Stomach (tissue), 9 donors: ENCODE data around the gene DCLK1. TPM values are rescaled to one million over a fixed set of nuclear protein-coding genes. Genes with fewer than 3 reads are reported as not detected.
A peak's percentile ranks its signal among the peaks of the same experiment; 100 is the strongest.

Experiments used
- DNase-seq, 2 donors: peaks; one replicate each; pipeline versions ENCODE4 v3.0.0 to v3.0.0-alpha.2; 2013 to 2019
- H3K27ac ChIP-seq, 5 donors: fragments of 200-600 bp in 4 of 5; sonication (generic) in 4 of 5; one replicate each; pipeline ENCODE4 v1.5.1; 2013 to 2019; ENCODE audit warnings: mild to moderate bottlenecking in 1 of 5, moderate library complexity in 1 of 5
- H3K27me3 ChIP-seq, 3 donors: fragments of 200-600 bp; sonication (generic); one replicate each; pipeline ENCODE4 v1.5.1; 2017 to 2019; ENCODE audit warnings: mixed run types in 1 of 3
- H3K36me3 ChIP-seq, 4 donors: fragments of 200-600 bp; sonication (generic); 1 replicate in 3 of 4; 2 replicates in 1 of 4; pipeline ENCODE4 v1.5.1; 2016 to 2019
- H3K4me1 ChIP-seq, 4 donors: fragments of 200-600 bp; sonication (generic); one replicate each; pipeline ENCODE4 v1.5.1; 2016 to 2019
- H3K4me3 ChIP-seq, 4 donors: fragments of 200-600 bp; sonication (generic) in 3 of 4; one replicate each; pipeline ENCODE4 v1.5.1; 2016 to 2019; ENCODE audit warnings: mild to moderate bottlenecking in 1 of 4
- H3K9me3 ChIP-seq, 4 donors: fragments of 200-600 bp; sonication (generic); one replicate each; pipeline ENCODE4 v1.5.1; 2016 to 2019
- CTCF ChIP-seq, 7 experiments: fragments of 450-650 bp in 4 of 7; fragments of 200-600 bp in 3 of 7; sonication (generic) in 3 of 7; IDR thresholded peaks; one replicate each; pipeline ENCODE4 v1.5.1; 2016 to 2019; ENCODE audit warnings: antibody characterized with exemption in 7 of 7, control low read depth in 2 of 7, mild to moderate bottlenecking in 1 of 7
- EP300 ChIP-seq: sonication (generic); formaldehyde crosslinking; IDR thresholded peaks from one replicate; pipeline ENCODE4 v1.6.1; 2017; ENCODE audit warnings: antibody characterized with exemption
- POLR2A ChIP-seq, 4 donors: fragments of 450-650 bp; IDR thresholded peaks; one replicate each; pipeline ENCODE4 v1.6.1; 2016; ENCODE audit warnings: antibody characterized with exemption in 4 of 4, control low read depth in 2 of 4, mild to moderate bottlenecking in 1 of 4, moderate library complexity in 1 of 4
- POLR2AphosphoS5 ChIP-seq, 3 donors: sonication (generic); formaldehyde crosslinking; IDR thresholded peaks; one replicate each; pipeline ENCODE4 v1.6.1; 2016; ENCODE audit warnings: antibody characterized with exemption in 3 of 3
- WGBS, 5 donors: extraction: QIAGEN DNeasy Blood & Tissue Kit in 3 of 5; methylation state at CpG; one replicate each; pipeline versions ENCODE4 v1.1.5 to v1.1.7; 2013 to 2018; 5-methylcytosine and 5-hydroxymethylcytosine counted together
- intact Hi-C: fragments of 100-400 bp; cut with DNase I; formaldehyde crosslinking; loops from one replicate; pipeline ENCODE4 v1.15.1; 2023; ENCODE audit warnings: low total_unique reads
- polyA plus RNA-seq, 3 donors: library from polyadenylated mRNA; stranded (reverse); fragments of 200-250 nt; gene quantifications; one replicate each; pipeline ENCODE4 v1.2.3, GENCODE V29; 2013
- total RNA-seq, 5 donors: library from RNA; depleted of rRNA; stranded (reverse); fragments of >200 nt; gene quantifications; one replicate each; pipeline versions ENCODE4 v1.1.0 to v1.2.3, GENCODE V29; 2014 to 2016
- donor health status: healthy with polysubstance abuse.
- donor health status: Bipolar disorder and iron deficiency.
- donor health status: healthy.

Gene DCLK1
- total and polyA plus RNA-seq, 8 donors, result 0.68 to 36.7 (median 4.1) TPM

- Histone ChIP-seq H3K4me1 (peaks cover 0 to 8% (median 3%) of the 10 kb centered on the region in 4 donors), H3K9me3 (no peaks in the 10 kb centered on the region), H3K4me3 (no peak overlapping the region), H3K27ac (peak overlapping the region in 1 of 5 donors; percentile 32), H3K36me3 (no peaks in the 10 kb centered on the region), H3K27me3 (no peaks in the 10 kb centered on the region)
- DNase-seq, result peak in 1 of 2 donors; percentile 68
- TF ChIP-seq POLR2AphosphoS5 (IDR thresholded peaks at IDR 0.05), result no peak
- TF ChIP-seq CTCF (IDR thresholded peaks at IDR 0.05), result peak in 4 of 7 experiments; percentile 26 to 71 (median 50)
- WGBS, 5 donors, result 41 to 62% (median 58%) methylated on average over 3 of the region's 3 CpGs
- intact Hi-C loops, result no loop called here
Observed at GRCh38 chr13:35818633-35819067, 312.5 kb downstream of the DCLK1 start.

GRCh38 chr13:35817642-35818607 is 313.3 kb downstream of the DCLK1 start:
- Histone ChIP-seq H3K4me1 (peaks cover 0 to 8% (median 3%) of the 10 kb centered on the region in 4 donors), H3K9me3 (no peaks in the 10 kb centered on the region), H3K36me3 (no peaks in the 10 kb centered on the region), H3K4me3 (no peak overlapping the region), H3K27ac (peak overlapping the region in 3 of 5 donors; percentile 19 to 44 (median 19)), H3K27me3 (no peaks in the 10 kb centered on the region)
- TF ChIP-seq EP300, result no peak
- intact Hi-C loops, result no loop called here
- peak in 1 of 2 donors; percentile 30 for DNase-seq
- WGBS, 5 donors, result 43 to 55% (median 47%) methylated on average over 5 of the region's 5 CpGs

GRCh38 chr13:35814605-35815011 is 316.6 kb downstream of the DCLK1 start:
- WGBS, 5 donors, result 77 to 86% (median 80%) methylated on average over 1 of the region's 1 CpG
- Histone ChIP-seq H3K4me3 (no peak overlapping the region), H3K27ac (no peak overlapping the region), H3K36me3 (no peaks in the 10 kb centered on the region), H3K9me3 (no peaks in the 10 kb centered on the region), H3K27me3 (no peaks in the 10 kb centered on the region), H3K4me1 (peaks cover 0 to 8% (median 3%) of the 10 kb centered on the region in 4 donors)
- intact Hi-C loops, result no loop called here
- TF ChIP-seq EP300 (no peak), POLR2A (IDR thresholded peaks at IDR 0.05) (no peak), POLR2AphosphoS5 (IDR thresholded peaks at IDR 0.05) (no peak), CTCF (IDR thresholded peaks at IDR 0.05) (no peak)
- DNase-seq, result no peak

GRCh38 chr13:35812736-35813135 is 318.4 kb downstream of the DCLK1 start:
- Histone ChIP-seq H3K4me3 (no peak overlapping the region), H3K9me3 (no peaks in the 10 kb centered on the region), H3K27me3 (no peaks in the 10 kb centered on the region), H3K36me3 (no peaks in the 10 kb centered on the region), H3K27ac (peak overlapping the region in 1 of 5 donors; percentile 11), H3K4me1 (peaks cover 0 to under 1% (median 0%) of the 10 kb centered on the region in 4 donors)
- DNase-seq, result peak in 1 of 2 donors; percentile 23
- 46 to 69% (median 63%) methylated on average over 6 of the region's 6 CpGs for WGBS, 5 donors
- TF ChIP-seq EP300 (no peak), POLR2AphosphoS5 (IDR thresholded peaks at IDR 0.05) (no peak), CTCF (IDR thresholded peaks at IDR 0.05) (no peak), POLR2A (IDR thresholded peaks at IDR 0.05) (no peak)
- intact Hi-C loops, result no loop called here
